ENCODE results near the gene ACBD6. TPM values are rescaled to one million over a fixed set of nuclear protein-coding genes. Genes with fewer than 3 reads are reported as not detected.

The ACBD6 gene
- total RNA-seq, 1 experiment from 2014 or later: 141 TPM

GRCh38 chr1:180311011-180311730, 191.2 kb downstream of the ACBD6 start:
- no peak for DNase-seq (ENCODE audit: extremely low read depth, low read depth)

GRCh38 chr1:180310095-180310494, 192.3 kb downstream of the ACBD6 start:
- peak; percentile 66 for DNase-seq (ENCODE audit: extremely low read depth, low read depth)

GRCh38 chr1:180309338-180309737, 193.0 kb downstream of the ACBD6 start:
- no peak for DNase-seq (ENCODE audit: extremely low read depth, low read depth)

GRCh38 chr1:180301135-180301742, 201.1 kb downstream of the ACBD6 start:
- DNase-seq (ENCODE audit: extremely low read depth, low read depth): no peak

- no peak for DNase-seq (ENCODE audit: extremely low read depth, low read depth)
Measured at GRCh38 chr1:180299479-180300221, 202.7 kb downstream of the ACBD6 start.

- DNase-seq (ENCODE audit: extremely low read depth, low read depth): no peak
Measured at GRCh38 chr1:180295999-180296398, 206.4 kb downstream of the ACBD6 start.

- no peak for DNase-seq (ENCODE audit: extremely low read depth, low read depth)
Measured at GRCh38 chr1:180294711-180295110, 207.7 kb downstream of the ACBD6 start.

- DNase-seq (ENCODE audit: extremely low read depth, low read depth): peak; percentile 27
Measured at GRCh38 chr1:180291004-180291403, 211.4 kb downstream of the ACBD6 start.

GRCh38 chr1:180290265-180291001, 211.9 kb downstream of the ACBD6 start:
- no peak for DNase-seq (ENCODE audit: extremely low read depth, low read depth)

- DNase-seq (ENCODE audit: extremely low read depth, low read depth): no peak
Measured at GRCh38 chr1:180288940-180289339, 213.4 kb downstream of the ACBD6 start.

GRCh38 chr1:180287988-180288705, 214.2 kb downstream of the ACBD6 start:
- DNase-seq (ENCODE audit: extremely low read depth, low read depth): no peak

GRCh38 chr1:180286417-180286816, 216.0 kb downstream of the ACBD6 start:
- no peak for DNase-seq (ENCODE audit: extremely low read depth, low read depth)

- no peak for DNase-seq (ENCODE audit: extremely low read depth, low read depth)
Measured at GRCh38 chr1:180283098-180283497, 219.3 kb downstream of the ACBD6 start.

GRCh38 chr1:180282401-180283044, 219.9 kb downstream of the ACBD6 start:
- no peak for DNase-seq (ENCODE audit: extremely low read depth, low read depth)

GRCh38 chr1:180281490-180281889, 220.9 kb downstream of the ACBD6 start:
- no peak for DNase-seq (ENCODE audit: extremely low read depth, low read depth)

- DNase-seq (ENCODE audit: extremely low read depth, low read depth): no peak
Measured at GRCh38 chr1:180280617-180281016, 221.8 kb downstream of the ACBD6 start.

GRCh38 chr1:180279651-180280050, 222.7 kb downstream of the ACBD6 start:
- no peak for DNase-seq (ENCODE audit: extremely low read depth, low read depth)

- no peak for DNase-seq (ENCODE audit: extremely low read depth, low read depth)
Measured at GRCh38 chr1:180278596-180279395, 223.6 kb downstream of the ACBD6 start.

GRCh38 chr1:180278194-180278515, 224.2 kb downstream of the ACBD6 start:
- no peak for DNase-seq (ENCODE audit: extremely low read depth, low read depth)

Data from NCI-H460 (cell line).